GM21717 (cell line): ENCODE measurements around the gene MPV17.
"Not testable (repeated sequence)": the region's sequence is repeated elsewhere in the genome, so short reads cannot be mapped to it uniquely, and the experiment has no call there.

Experiments
- ATAC-seq: cut with Tn5 transposase; IDR thresholded peaks from one replicate; pipeline ENCODE4 v1.9.1; 2021; ENCODE audit warnings: mild to moderate bottlenecking, moderate library complexity; ENCODE audit not compliant: unreplicated experiment

The MPV17 gene

GRCh38 chr2:27270131-27270530, 52.8 kb downstream of the MPV17 start:
- no peak for ATAC-seq

- not testable (repeated sequence) for ATAC-seq
Observed at GRCh38 chr2:27268296-27268695, 54.6 kb downstream of the MPV17 start.

GRCh38 chr2:27265536-27265870, 57.4 kb downstream of the MPV17 start:
- ATAC-seq: no peak

- no peak for ATAC-seq
Observed at GRCh38 chr2:27264753-27265535, 58.0 kb downstream of the MPV17 start.

GRCh38 chr2:27264253-27264752, 58.6 kb downstream of the MPV17 start:
- ATAC-seq: no peak

- no peak for ATAC-seq
Observed at GRCh38 chr2:27263287-27264252, 59.3 kb downstream of the MPV17 start.

GRCh38 chr2:27262379-27263286, 60.3 kb downstream of the MPV17 start, which contains the start of gene SLC30A3:
SLC30A3 (minus strand) TSS chr2:27263047; CDS start chr2:27262906, 141 bp downstream.
- no peak for ATAC-seq

GRCh38 chr2:27261926-27262298, 61.0 kb downstream of the MPV17 start:
- no peak for ATAC-seq

GRCh38 chr2:27261241-27261925, 61.5 kb downstream of the MPV17 start:
- no peak for ATAC-seq
